Measurements from ENCODE around the gene AXDND1. TPM values are rescaled to one million over a fixed set of nuclear protein-coding genes. Genes with fewer than 3 reads are reported as not detected.
"Not testable (repeated sequence)": the region's sequence is repeated elsewhere in the genome, so short reads cannot be mapped to it uniquely, and the experiment has no call there.

Gene AXDND1
- total and polyA plus RNA-seq, 12 donors, result 1.2 to 24.6 (median 3.8) TPM; not detected in 1

DNA sequence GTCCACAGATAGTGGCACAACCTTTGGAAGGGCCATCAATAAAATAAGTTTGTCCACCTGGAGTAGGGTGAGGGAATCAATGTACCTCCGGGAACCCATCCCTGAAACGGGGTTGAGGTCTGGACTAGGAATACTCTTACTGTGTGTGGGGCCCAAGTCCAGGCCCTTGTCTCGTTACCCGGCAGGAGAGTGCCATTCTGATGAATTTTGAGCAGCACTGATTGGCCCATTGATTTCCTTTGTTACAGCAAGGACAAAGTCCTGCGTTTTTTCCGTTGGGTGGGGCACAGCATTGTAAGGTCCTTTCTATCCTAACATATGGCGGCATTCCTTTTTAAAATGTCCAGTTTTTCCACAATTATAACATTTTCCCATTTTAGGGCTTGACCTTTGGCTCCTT lies 75.2 kb downstream of the AXDND1 start:
- DNase-seq, result no peak
- no peaks in the 10 kb centered on the region for H3K27me3 ChIP-seq
- no peaks in the 10 kb centered on the region for H3K9me3 ChIP-seq (replicated peaks in 1 of 3)
- no peaks in the 10 kb centered on the region for H3K4me1 ChIP-seq (replicated peaks in 1 of 2)
- no peak for TF ChIP-seq CTCF (IDR thresholded peaks at IDR 0.05)
- no peak for TF ChIP-seq POLR2A (IDR thresholded peaks at IDR 0.05)
- no peaks in the 10 kb centered on the region for H3K36me3 ChIP-seq (replicated peaks in 1 of 2)
- no peak overlapping the region for H3K27ac ChIP-seq
- WGBS, 4 donors, result 81 to 94% (median 92%) methylated on average over 7 of the region's 7 CpGs
- intact Hi-C loops (cut with DNase I), result no loop called here
- H3K4me3 ChIP-seq, result no peak overlapping the region

- DNase-seq, result no peak
- no peaks in the 10 kb centered on the region for H3K36me3 ChIP-seq (replicated peaks in 1 of 2)
- H3K4me3 ChIP-seq, result no peak overlapping the region
- H3K27me3 ChIP-seq, result no peaks in the 10 kb centered on the region
- no peaks in the 10 kb centered on the region for H3K9me3 ChIP-seq (replicated peaks in 1 of 3)
- intact Hi-C loops (cut with DNase I), result no loop called here
- no peak overlapping the region for H3K27ac ChIP-seq
- 85 to 95% (median 94%) methylated on average over 6 of the region's 6 CpGs for WGBS, 4 donors
- TF ChIP-seq CTCF (IDR thresholded peaks at IDR 0.05), result no peak
- no peak for TF ChIP-seq POLR2A (IDR thresholded peaks at IDR 0.05)
- no peaks in the 10 kb centered on the region for H3K4me1 ChIP-seq (replicated peaks in 1 of 2)
These were observed 75.7 kb downstream of the AXDND1 start for GRCh38 chr1:179441501-179441900.

DNA sequence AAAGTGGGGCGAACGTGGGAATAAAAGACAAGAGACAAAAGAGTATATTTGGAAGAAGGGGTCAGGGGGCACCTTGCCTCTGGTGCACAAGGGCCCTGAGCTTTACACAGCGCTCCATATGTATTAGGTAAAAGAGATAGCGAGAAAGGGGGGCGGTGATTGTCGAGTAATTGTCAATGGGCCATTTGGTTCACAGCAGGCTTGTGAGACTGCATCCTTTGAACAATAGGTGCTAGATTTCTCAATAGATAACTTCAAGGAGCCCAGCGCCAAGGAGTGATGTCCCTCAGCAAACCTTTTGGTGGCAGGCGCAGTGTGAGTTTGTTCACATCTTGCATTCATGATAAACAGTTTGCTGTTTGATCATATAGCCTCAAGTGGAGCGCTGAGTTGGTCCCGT lies 77.1 kb downstream of the AXDND1 start:
- H3K27me3 ChIP-seq; H3K27ac ChIP-seq; H3K9me3 ChIP-seq (replicated peaks in 1 of 3); H3K4me3 ChIP-seq; H3K4me1 ChIP-seq (replicated peaks in 1 of 2); intact Hi-C loops (cut with DNase I); DNase-seq; H3K36me3 ChIP-seq (replicated peaks in 1 of 2): not testable (repeated sequence)
- 81 to 94% (median 90%) methylated on average over 10 of the region's 10 CpGs for WGBS, 4 donors

DNA sequence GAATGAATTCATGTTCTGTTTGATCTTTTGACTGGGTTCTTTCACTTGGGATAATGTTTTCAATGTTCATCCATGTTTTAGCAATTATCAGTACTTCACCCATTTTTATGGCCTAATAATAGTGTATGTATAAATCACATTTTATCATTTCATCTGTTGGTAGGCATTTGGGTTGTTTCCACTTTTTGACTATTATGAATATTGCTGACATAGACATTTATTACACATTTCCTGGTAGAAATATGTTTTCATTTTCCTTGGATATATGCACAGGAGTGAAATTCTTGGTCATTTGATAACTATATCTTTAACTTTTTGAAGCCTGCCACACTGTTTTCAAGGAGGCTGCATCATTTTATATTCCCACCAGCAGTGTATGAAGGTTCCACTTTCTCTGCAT lies 79.8 kb downstream of the AXDND1 start:
- intact Hi-C loops (cut with DNase I), result no loop called here
- no peak overlapping the region for H3K4me3 ChIP-seq

More for the DNA sequence above, 79.8 kb downstream of the AXDND1 start:
- no peak for DNase-seq
- H3K9me3 ChIP-seq (replicated peaks in 1 of 3), result no peaks in the 10 kb centered on the region
- no peaks in the 10 kb centered on the region for H3K27me3 ChIP-seq
- TF ChIP-seq CTCF (IDR thresholded peaks at IDR 0.05) (no peak), POLR2A (IDR thresholded peaks at IDR 0.05) (no peak)
- no peak overlapping the region for H3K27ac ChIP-seq
- no peaks in the 10 kb centered on the region for H3K4me1 ChIP-seq (replicated peaks in 1 of 2)
- no peaks in the 10 kb centered on the region for H3K36me3 ChIP-seq (replicated peaks in 1 of 2)

All from adrenal gland (tissue), 12 donors.